Keratinocyte (primary cell): ENCODE results near the gene OR9A2. TPM values are rescaled to one million over a fixed set of nuclear protein-coding genes. Genes with fewer than 3 reads are reported as not detected.

Experiments
- DNase-seq: peaks from one replicate; pipeline ENCODE4 v3.0.0-alpha.2; 2011; ENCODE audit warnings: low read depth, missing footprints, low spot score
- FAIRE-seq: peaks from 2 replicates; lab custom pipeline; 2011; peaks lifted over from hg19 to GRCh38; lab: Jason Lieb, UNC
- H2AFZ ChIP-seq: 2 replicates; pipeline ENCODE4 v1.6.0; 2012; ENCODE audit warnings: low read length, control low read depth, inconsistent platforms; ENCODE audit not compliant: control insufficient read depth
- H3K27ac ChIP-seq: 2 replicates; pipeline ENCODE4 v1.5.1; 2011; ENCODE audit warnings: low read length; ENCODE audit not compliant: control insufficient read depth, insufficient read depth
- H3K27me3 ChIP-seq: 3 replicates; pipeline ENCODE4 v1.6.0; 2011; ENCODE audit warnings: low read length; ENCODE audit not compliant: control insufficient read depth, insufficient read depth; ENCODE audit errors: extremely low read depth
- H3K36me3 ChIP-seq, 2 experiments: 2 replicates in 1 of 2; 3 replicates in 1 of 2; pipeline ENCODE4 v1.5.1; 2011; ENCODE audit warnings: low read length in 2 of 2, mild to moderate bottlenecking in 1 of 2; ENCODE audit not compliant: control insufficient read depth in 2 of 2, insufficient read depth in 2 of 2; ENCODE audit errors: extremely low read depth in 1 of 2
- H3K4me1 ChIP-seq: 3 replicates; pipeline ENCODE4 v1.5.1; 2011; ENCODE audit warnings: low read length; ENCODE audit not compliant: control insufficient read depth, insufficient read depth; ENCODE audit errors: extremely low read depth
- H3K4me2 ChIP-seq: 3 replicates; pipeline ENCODE4 v1.6.0; 2011; ENCODE audit warnings: low read depth, low read length; ENCODE audit not compliant: control insufficient read depth, insufficient read depth; ENCODE audit errors: extremely low read depth
- H3K4me3 ChIP-seq, 3 experiments: fragments of 200-600 bp in 1 of 3; sonication (generic) in 1 of 3; 2 replicates in 2 of 3; 3 replicates in 1 of 3; pipeline ENCODE4 v1.5.1; 2011 to 2016; ENCODE audit warnings: low read length in 3 of 3, mild to moderate bottlenecking in 3 of 3, control low read depth in 2 of 3, inconsistent platforms in 1 of 3, low read depth in 1 of 3, mixed read lengths in 1 of 3, mixed run types in 1 of 3, moderate library complexity in 1 of 3; ENCODE audit not compliant: control insufficient read depth in 2 of 3, insufficient read depth in 2 of 3; ENCODE audit errors: extremely low read depth in 1 of 3
- H3K79me2 ChIP-seq: 2 replicates; pipeline ENCODE4 v1.6.0; 2012; ENCODE audit warnings: low read length; ENCODE audit not compliant: control insufficient read depth, insufficient read depth
- H3K9ac ChIP-seq: 3 replicates; pipeline ENCODE4 v1.6.0; 2011; ENCODE audit warnings: low read length; ENCODE audit not compliant: control insufficient read depth, insufficient read depth; ENCODE audit errors: extremely low read depth
- H3K9me1 ChIP-seq: 3 replicates; pipeline ENCODE4 v1.6.0; 2011; ENCODE audit warnings: low read length; ENCODE audit not compliant: control insufficient read depth, insufficient read depth; ENCODE audit errors: extremely low read depth
- H3K9me3 ChIP-seq: 2 replicates; pipeline ENCODE4 v1.5.1; 2012; ENCODE audit warnings: low read depth, low read length; ENCODE audit not compliant: control insufficient read depth
- H4K20me1 ChIP-seq: 3 replicates; pipeline ENCODE4 v1.6.0; 2011; ENCODE audit warnings: low read length; ENCODE audit not compliant: control insufficient read depth, insufficient read depth; ENCODE audit errors: extremely low read depth
- CTCF ChIP-seq, 3 experiments: IDR thresholded peaks in 1 of 3; conservative IDR thresholded peaks in 1 of 3; optimal IDR thresholded peaks in 1 of 3; 2 replicates in 2 of 3; 3 replicates in 1 of 3; pipeline versions ENCODE3 to v1.5.1; 2011; ENCODE audit warnings: low read length in 3 of 3, mild to moderate bottlenecking in 3 of 3, moderate library complexity in 2 of 3, control low read depth in 1 of 3, inconsistent platforms in 1 of 3; ENCODE audit not compliant: insufficient read depth in 2 of 3; ENCODE audit errors: extremely low read depth in 1 of 3
- EZH2 ChIP-seq: IDR thresholded peaks from one replicate; pipeline ENCODE4 v1.6.1; 2012; ENCODE audit warnings: inconsistent platforms, mild to moderate bottlenecking, low read length, moderate library complexity
- dilution Hi-C: fragments of 300-500 bp; cut with MboI; formaldehyde crosslinking; loops from one replicate; pipeline ENCODE4 v1.7.0; 2020; ENCODE audit warnings: low sequenced_read_pairs; ENCODE audit not compliant: extremely low pct_ligation_motif_present
- polyA plus RNA-seq, 5 experiments: library from polyadenylated mRNA; depleted of rRNA in 3 of 5; stranded (reverse) in 3 of 5; stranded (forward) in 1 of 5; unstranded in 1 of 5; fragments of >200 nt; gene quantifications; 1 replicate in 1 of 5; 2 replicates in 3 of 5; 3 replicates in 1 of 5; pipeline versions ENCODE4 v1.2.1 to v1.2.3, GENCODE V29; 2011 to 2012; ENCODE audit warnings: missing spikeins in 2 of 5, low read depth in 1 of 5, low replicate concordance in 1 of 5

Gene OR9A2
- polyA plus RNA-seq, 1 donor (not counting 4 experiments of a cell fraction or from before 2014, with no cell fraction given): not detected

GRCh38 chr7:143000648-143001047, 26.3 kb downstream of the OR9A2 start:
- Histone ChIP-seq H3K9me3 (no peaks in the 10 kb centered on the region), H3K36me3 (no peaks in the 10 kb centered on the region), H4K20me1 (no peaks in the 10 kb centered on the region), H3K79me2 (no peaks in the 10 kb centered on the region), H3K9ac (no peak overlapping the region), H2AFZ (no peak overlapping the region), H3K4me1 (no peaks in the 10 kb centered on the region), H3K4me3 (no peak overlapping the region), H3K4me2 (no peak overlapping the region), H3K27ac (no peak overlapping the region), H3K27me3 (no peaks in the 10 kb centered on the region), H3K9me1 (no peaks in the 10 kb centered on the region)
- DNase-seq: no peak
- dilution Hi-C loops: no loop called here
- no peak for FAIRE-seq
- TF ChIP-seq CTCF (optimal IDR thresholded peaks at IDR 0.05 in 1 of 3, IDR thresholded peaks at IDR 0.05 in 1 of 3, conservative IDR thresholded peaks at IDR 0.05 in 1 of 3; ENCODE audit: extremely low read depth in 1 of 3, insufficient read depth in 2 of 3, low read length in 3 of 3) (no peak), EZH2 (no peak)

- H3K27me3 ChIP-seq: no peaks in the 10 kb centered on the region
- H3K4me2 ChIP-seq: no peak overlapping the region
- no peaks in the 10 kb centered on the region for H4K20me1 ChIP-seq
- H3K27ac ChIP-seq: no peak overlapping the region
- H3K4me1 ChIP-seq: no peaks in the 10 kb centered on the region
- dilution Hi-C loops: no loop called here
- no peak overlapping the region for H3K4me3 ChIP-seq
- no peaks in the 10 kb centered on the region for H3K36me3 ChIP-seq
- FAIRE-seq (no peak), DNase-seq (no peak)
- H3K9me3 ChIP-seq: no peaks in the 10 kb centered on the region
- no peak overlapping the region for H2AFZ ChIP-seq
- H3K9me1 ChIP-seq: no peaks in the 10 kb centered on the region
- TF ChIP-seq CTCF (optimal IDR thresholded peaks at IDR 0.05 in 1 of 3, IDR thresholded peaks at IDR 0.05 in 1 of 3, conservative IDR thresholded peaks at IDR 0.05 in 1 of 3; ENCODE audit: extremely low read depth in 1 of 3, insufficient read depth in 2 of 3, low read length in 3 of 3): no peak
- TF ChIP-seq EZH2: no peak
- H3K79me2 ChIP-seq: no peaks in the 10 kb centered on the region
- H3K9ac ChIP-seq: no peak overlapping the region
Observed at GRCh38 chr7:142999793-143000192, 27.1 kb downstream of the OR9A2 start.
